ENCODE measurements around the gene SPTBN1.

DNA sequence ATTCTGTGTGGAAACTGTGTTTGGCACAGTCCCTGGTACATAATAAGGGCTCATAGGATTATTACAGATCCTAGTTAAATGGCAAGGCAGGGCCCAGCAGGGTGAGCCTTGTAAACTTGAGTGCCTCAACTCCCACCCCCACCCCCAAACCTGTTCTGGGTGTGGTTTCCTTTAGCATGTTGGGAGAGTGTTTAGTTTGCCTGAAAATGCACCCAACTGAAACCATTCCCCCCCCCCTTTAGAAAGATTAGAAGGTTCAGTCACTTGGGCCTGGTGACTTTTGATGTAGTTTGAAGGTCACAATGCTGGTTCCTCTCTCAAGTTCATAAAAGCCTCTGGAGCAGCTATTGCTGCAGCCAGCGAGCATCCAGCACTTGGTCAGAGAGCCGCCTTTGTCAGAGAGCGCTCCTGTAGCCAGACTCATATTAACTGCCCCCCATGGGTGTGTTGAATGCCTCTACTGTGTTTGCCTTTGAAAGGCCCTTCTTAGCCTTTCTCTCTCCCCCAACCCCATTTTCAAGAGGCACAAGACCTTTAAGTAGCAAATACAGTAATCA lies 113.7 kb downstream of the SPTBN1 start:
- TF ChIP-seq, protein P1, sequence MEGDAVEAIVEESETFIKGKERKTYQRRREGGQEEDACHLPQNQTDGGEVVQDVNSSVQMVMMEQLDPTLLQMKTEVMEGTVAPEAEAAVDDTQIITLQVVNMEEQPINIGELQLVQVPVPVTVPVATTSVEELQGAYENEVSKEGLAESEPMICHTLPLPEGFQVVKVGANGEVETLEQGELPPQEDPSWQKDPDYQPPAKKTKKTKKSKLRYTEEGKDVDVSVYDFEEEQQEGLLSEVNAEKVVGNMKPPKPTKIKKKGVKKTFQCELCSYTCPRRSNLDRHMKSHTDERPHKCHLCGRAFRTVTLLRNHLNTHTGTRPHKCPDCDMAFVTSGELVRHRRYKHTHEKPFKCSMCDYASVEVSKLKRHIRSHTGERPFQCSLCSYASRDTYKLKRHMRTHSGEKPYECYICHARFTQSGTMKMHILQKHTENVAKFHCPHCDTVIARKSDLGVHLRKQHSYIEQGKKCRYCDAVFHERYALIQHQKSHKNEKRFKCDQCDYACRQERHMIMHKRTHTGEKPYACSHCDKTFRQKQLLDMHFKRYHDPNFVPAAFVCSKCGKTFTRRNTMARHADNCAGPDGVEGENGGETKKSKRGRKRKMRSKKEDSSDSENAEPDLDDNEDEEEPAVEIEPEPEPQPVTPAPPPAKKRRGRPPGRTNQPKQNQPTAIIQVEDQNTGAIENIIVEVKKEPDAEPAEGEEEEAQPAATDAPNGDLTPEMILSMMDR (IDR thresholded peaks at IDR 0.05; ENCODE audit: low read length): no peak
- no peak for TF ChIP-seq EZH2 (IDR thresholded peaks at IDR 0.05; ENCODE audit: borderline replicate concordance, low read length)

All from OCI-LY1 (cell line).